OCI-LY1 (cell line): ENCODE data around the gene EPAS1.

Experiments used
- H2AFZ ChIP-seq: fragments of 200-600 bp; sonication (generic), shearing (Covaris generic); 2 replicates; pipeline ENCODE4 v1.6.0; 2014; ENCODE audit warnings: antibody characterized with exemption, mild to moderate bottlenecking, low read length
- H3F3A ChIP-seq: fragments of 200-600 bp; sonication (generic), shearing (Covaris generic); 2 replicates; pipeline ENCODE4 v1.6.0; 2014; ENCODE audit warnings: mild to moderate bottlenecking, antibody characterized with exemption, low read length, moderate library complexity; ENCODE audit not compliant: insufficient read depth
- H3K27ac ChIP-seq: fragments of 200-600 bp; sonication (generic); 2 replicates; pipeline ENCODE4 v1.5.1; 2014; ENCODE audit warnings: low read length, mixed run types, mild to moderate bottlenecking, low read depth; ENCODE audit not compliant: poor library complexity, severe bottlenecking
- H3K27me3 ChIP-seq: fragments of 200-600 bp; sonication (generic); 2 replicates; pipeline ENCODE4 v1.6.0; 2014; ENCODE audit warnings: antibody characterized with exemption, mild to moderate bottlenecking, low read length, moderate library complexity; ENCODE audit not compliant: insufficient read depth
- H3K36me3 ChIP-seq: fragments of 200-600 bp; sonication (generic); 2 replicates; pipeline ENCODE4 v1.6.1; 2014; ENCODE audit warnings: mild to moderate bottlenecking, antibody characterized with exemption, low read length, moderate library complexity, mixed read lengths; ENCODE audit not compliant: insufficient read depth
- H3K4me1 ChIP-seq: fragments of 200-600 bp; sonication (generic); 2 replicates; pipeline ENCODE4 v1.5.1; 2014; ENCODE audit warnings: mild to moderate bottlenecking, low read length, moderate library complexity; ENCODE audit not compliant: insufficient read depth, severe bottlenecking
- H3K4me2 ChIP-seq: fragments of 200-600 bp; sonication (generic), shearing (Covaris generic); 2 replicates; pipeline ENCODE4 v1.6.1; 2014; ENCODE audit warnings: low read length
- H3K4me3 ChIP-seq: fragments of 200-600 bp; sonication (generic); 2 replicates; pipeline ENCODE4 v1.5.1; 2014; ENCODE audit warnings: low read length, low read depth, mild to moderate bottlenecking, mixed read lengths; ENCODE audit not compliant: poor library complexity, severe bottlenecking
- H3K79me2 ChIP-seq: fragments of 200-600 bp; shearing (Covaris generic); 2 replicates; pipeline ENCODE4 v1.6.1; 2016; ENCODE audit warnings: mixed run types, low read length, mixed read lengths; ENCODE audit not compliant: insufficient read depth
- H3K9ac ChIP-seq: fragments of 200-600 bp; sonication (generic), shearing (Covaris generic); 2 replicates; pipeline ENCODE4 v1.6.1; 2014; ENCODE audit warnings: mild to moderate bottlenecking, low read length, mixed read lengths
- H3K9me2 ChIP-seq: fragments of 200-600 bp; sonication (generic), shearing (Covaris generic); 2 replicates; pipeline ENCODE4 v1.6.1; 2014; ENCODE audit warnings: low read depth, mild to moderate bottlenecking, low read length, mixed read lengths
- H3K9me3 ChIP-seq: fragments of 200-600 bp; shearing (Covaris generic); 2 replicates; pipeline ENCODE4 v1.6.1; 2014; ENCODE audit warnings: low read length, mixed read lengths
- H4K20me1 ChIP-seq: fragments of 200-600 bp; sonication (generic), shearing (Covaris generic); 2 replicates; pipeline ENCODE4 v1.6.0; 2016; ENCODE audit warnings: mild to moderate bottlenecking, low read length; ENCODE audit not compliant: insufficient read depth
- CTCF ChIP-seq: fragments of 200-600 bp; sonication (generic), shearing (Covaris generic); IDR thresholded peaks from 2 replicates; pipeline ENCODE4 v1.5.1; 2017; ENCODE audit warnings: mild to moderate bottlenecking, antibody characterized with exemption, low read length, moderate library complexity, mixed read lengths
- EZH2 ChIP-seq: fragments of 200-600 bp; sonication (generic), shearing (Covaris generic); IDR thresholded peaks from 2 replicates; pipeline ENCODE4 v1.8.0; 2017; ENCODE audit warnings: borderline replicate concordance, mixed run types, mild to moderate bottlenecking, antibody characterized with exemption, low read length, moderate library complexity, mixed read lengths

The EPAS1 gene

GRCh38 chr2:46252891-46253659 is 44.1 kb upstream of the EPAS1 start:
- H3K27me3 ChIP-seq, result no peaks in the 10 kb centered on the region
- no peaks in the 10 kb centered on the region for H3K9me2 ChIP-seq
- no peak overlapping the region for H3K9ac ChIP-seq
- H3K36me3 ChIP-seq, result no peaks in the 10 kb centered on the region
- no peak overlapping the region for H2AFZ ChIP-seq
- TF ChIP-seq CTCF, result no peak
- no peak for TF ChIP-seq EZH2
- H3K4me1 ChIP-seq, result no peaks in the 10 kb centered on the region
- no peaks in the 10 kb centered on the region for H3K79me2 ChIP-seq
- no peak overlapping the region for H3K4me3 ChIP-seq
- no peaks in the 10 kb centered on the region for H4K20me1 ChIP-seq
- H3K9me3 ChIP-seq, result no peaks in the 10 kb centered on the region
- H3K4me2 ChIP-seq, result no peak overlapping the region
- H3K27ac ChIP-seq, result no peak overlapping the region
- H3F3A ChIP-seq, result no peaks in the 10 kb centered on the region

- H3K9ac ChIP-seq, result no peak overlapping the region
- H3K9me2 ChIP-seq, result no peaks in the 10 kb centered on the region
- no peaks in the 10 kb centered on the region for H4K20me1 ChIP-seq
- H3K79me2 ChIP-seq, result no peaks in the 10 kb centered on the region
- H3K4me2 ChIP-seq, result no peak overlapping the region
- TF ChIP-seq EZH2 (no peak), CTCF (no peak)
- no peak overlapping the region for H3K4me3 ChIP-seq
- H2AFZ ChIP-seq, result no peak overlapping the region
- H3K27ac ChIP-seq, result no peak overlapping the region
- H3K9me3 ChIP-seq, result no peaks in the 10 kb centered on the region
- no peaks in the 10 kb centered on the region for H3K36me3 ChIP-seq
- no peaks in the 10 kb centered on the region for H3F3A ChIP-seq
- H3K4me1 ChIP-seq, result no peaks in the 10 kb centered on the region
- H3K27me3 ChIP-seq, result no peaks in the 10 kb centered on the region
Measured at GRCh38 chr2:46254474-46254873, 42.7 kb upstream of the EPAS1 start.

GRCh38 chr2:46256563-46257142 is 40.6 kb upstream of the EPAS1 start:
- Histone ChIP-seq H3K36me3 (no peaks in the 10 kb centered on the region), H3K4me2 (no peak overlapping the region), H4K20me1 (no peaks in the 10 kb centered on the region), H3K79me2 (no peaks in the 10 kb centered on the region), H3K4me3 (no peak overlapping the region), H3K9me3 (no peaks in the 10 kb centered on the region), H3K27ac (no peak overlapping the region), H3K27me3 (no peaks in the 10 kb centered on the region), H2AFZ (no peak overlapping the region), H3K9me2 (no peaks in the 10 kb centered on the region), H3K9ac (no peak overlapping the region), H3K4me1 (no peaks in the 10 kb centered on the region), H3F3A (no peaks in the 10 kb centered on the region)
- TF ChIP-seq CTCF, result no peak
- TF ChIP-seq EZH2, result no peak
